HG03378 (cell line): ENCODE data around the gene DUSP2.

Experiments
- ATAC-seq: cut with Tn5 transposase; IDR thresholded peaks from one replicate; pipeline ENCODE4 v1.9.1; 2021; ENCODE audit warnings: mild to moderate bottlenecking, moderate library complexity; ENCODE audit not compliant: unreplicated experiment

DUSP2 gene

GRCh38 chr2:96104487-96104861 lies 40.8 kb downstream of the DUSP2 start:
- no peak for ATAC-seq

GRCh38 chr2:96103761-96104486 lies 41.3 kb downstream of the DUSP2 start:
- no peak for ATAC-seq

- ATAC-seq: no peak
Measured at GRCh38 chr2:96103187-96103601, 42.0 kb downstream of the DUSP2 start.

- no peak for ATAC-seq
Measured at GRCh38 chr2:96102596-96103186, 42.5 kb downstream of the DUSP2 start.

GRCh38 chr2:96100893-96101304 lies 44.3 kb downstream of the DUSP2 start:
- no peak for ATAC-seq

- ATAC-seq: no peak
Measured at GRCh38 chr2:96099861-96100798, 45.1 kb downstream of the DUSP2 start.

- no peak for ATAC-seq
Measured at GRCh38 chr2:96098900-96099590, 46.2 kb downstream of the DUSP2 start.

GRCh38 chr2:96097951-96098823 lies 47.1 kb downstream of the DUSP2 start:
- ATAC-seq: no peak

GRCh38 chr2:96097441-96097840 lies 47.8 kb downstream of the DUSP2 start:
- ATAC-seq: no peak

- no peak for ATAC-seq
Measured at GRCh38 chr2:96095116-96095636, 50.1 kb downstream of the DUSP2 start.

GRCh38 chr2:96093528-96093927 lies 51.7 kb downstream of the DUSP2 start:
- ATAC-seq: no peak
